Endodermal cell (in vitro differentiated cells): ENCODE data around the gene GSTT4. TPM values are rescaled to one million over a fixed set of nuclear protein-coding genes. Genes with fewer than 3 reads are reported as not detected.
A peak's percentile ranks its signal among the peaks of the same experiment; 100 is the strongest.

Source experiments
- DNase-seq: peaks from one replicate; pipeline ENCODE4 v3.0.0-alpha.2; 2017
- H3K27ac ChIP-seq: 2 replicates; pipeline ENCODE4 v1.5.1; 2013; ENCODE audit warnings: mild to moderate bottlenecking, low read depth, low read length, moderate library complexity
- H3K27me3 ChIP-seq: 2 replicates; pipeline ENCODE4 v1.6.1; 2013; ENCODE audit warnings: mild to moderate bottlenecking, low read length, moderate library complexity; ENCODE audit not compliant: insufficient read depth, control insufficient read depth, poor library complexity, severe bottlenecking
- H3K36me3 ChIP-seq: 2 replicates; pipeline ENCODE4 v1.7.0; 2013; ENCODE audit warnings: mild to moderate bottlenecking, low read length, moderate library complexity; ENCODE audit not compliant: control insufficient read depth, insufficient read depth
- H3K4me1 ChIP-seq: one replicate; pipeline ENCODE4 v1.7.0; 2013; ENCODE audit warnings: low read length; ENCODE audit not compliant: control insufficient read depth, insufficient read depth
- H3K4me3 ChIP-seq: 2 replicates; pipeline ENCODE4 v1.5.1; 2013; ENCODE audit warnings: mild to moderate bottlenecking, low read length, moderate library complexity
- H3K9ac ChIP-seq: 2 replicates; pipeline ENCODE4 v1.6.1; 2013; ENCODE audit warnings: mild to moderate bottlenecking, low read length, moderate library complexity; ENCODE audit not compliant: poor library complexity, severe bottlenecking; ENCODE audit errors: extremely low read depth
- H3K9me3 ChIP-seq: 2 replicates; pipeline ENCODE4 v1.6.1; 2013; ENCODE audit warnings: mild to moderate bottlenecking, low read length, moderate library complexity; ENCODE audit not compliant: control insufficient read depth
- H3K27ac Mint-ChIP-seq: 2 replicates; pipeline ENCODE4 v1.8.0; 2020; ENCODE audit warnings: mixed read lengths
- H3K27me3 Mint-ChIP-seq: 2 replicates; pipeline ENCODE4 v1.8.0; 2021; ENCODE audit warnings: mild to moderate bottlenecking, mixed read lengths; ENCODE audit not compliant: insufficient read depth
- H3K36me3 Mint-ChIP-seq: 2 replicates; pipeline ENCODE4 v1.8.0; 2020; ENCODE audit warnings: low read depth, mixed read lengths
- H3K4me1 Mint-ChIP-seq: 2 replicates; pipeline ENCODE4 v1.8.0; 2020; ENCODE audit warnings: mixed read lengths
- H3K4me3 Mint-ChIP-seq: 2 replicates; pipeline ENCODE4 v1.8.0; 2020; ENCODE audit warnings: mild to moderate bottlenecking, moderate library complexity, mixed read lengths
- H3K9me3 Mint-ChIP-seq: 2 replicates; pipeline ENCODE4 v1.8.0; 2020; ENCODE audit warnings: mild to moderate bottlenecking, mixed read lengths
- WGBS, 2 experiments: methylation state at CpG; one replicate each; pipeline versions ENCODE4 v1.1.5 to v1.1.7; 2013; ENCODE audit warnings: missing lambda C conversion rate in 2 of 2, mixed read lengths in 1 of 2; ENCODE audit not compliant: insufficient coverage in 1 of 2, insufficient read length in 1 of 2; 5-methylcytosine and 5-hydroxymethylcytosine counted together
- total RNA-seq, 2 donors: library from RNA; stranded (reverse); fragmentation: NEBNext Ultra II Directional in 1 of 2; extraction: Animal tissue kit (Norgen Biotek cat#: 25700) in 1 of 2; gene quantifications; 2 replicates in 1 of 2; 3 replicates in 1 of 2; pipeline ENCODE4 v1.2.1, GENCODE V29; 2021
- TF ChIP-seq, protein P1 (sequence below): fragments of 200-600 bp; sonication (generic); conservative IDR thresholded peaks from 2 replicates; pipeline ENCODE4 v1.5.0; 2021; ENCODE audit warnings: antibody characterized with exemption, mild to moderate bottlenecking

GSTT4 gene
- total RNA-seq, 2 donors from 2014 or later = not detected

DNA sequence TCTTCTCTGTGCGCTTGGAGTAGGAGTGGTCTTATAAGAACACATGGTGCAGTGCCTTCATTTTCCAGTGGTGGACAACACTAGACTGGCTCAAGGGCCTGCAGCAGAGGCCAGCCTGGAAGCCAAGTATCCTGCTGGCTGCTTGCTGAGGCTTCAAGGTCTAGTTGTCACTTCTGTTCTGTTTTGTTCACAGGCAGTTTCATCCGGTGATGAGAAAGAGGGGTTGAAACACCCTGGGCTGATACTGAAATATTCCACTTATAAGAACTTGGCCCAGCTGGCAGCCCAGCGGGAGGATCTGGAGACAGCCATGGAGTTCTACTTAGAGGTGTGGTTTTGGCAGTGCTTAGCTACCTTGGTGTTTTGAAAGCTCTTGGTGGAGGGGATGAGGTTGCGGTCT lies 35.7 kb upstream of the GSTT4 start:
- Mint-ChIP-seq H3K27ac (peak overlapping the region; percentile 44), H3K36me3 (peaks cover 67% of the 10 kb centered on the region), H3K9me3 (no peaks in the 10 kb centered on the region), H3K4me1 (peaks cover 7% of the 10 kb centered on the region), H3K4me3 (no peak overlapping the region), H3K27me3 (no peaks in the 10 kb centered on the region)
- Histone ChIP-seq H3K9ac (no peak overlapping the region), H3K27me3 (no peaks in the 10 kb centered on the region), H3K4me1 (no peaks in the 10 kb centered on the region), H3K27ac (no peak overlapping the region), H3K4me3 (no peak overlapping the region), H3K36me3 (peaks cover 63% of the 10 kb centered on the region), H3K9me3 (no peaks in the 10 kb centered on the region)
- DNase-seq = peak; percentile 29
- TF ChIP-seq, protein P1, sequence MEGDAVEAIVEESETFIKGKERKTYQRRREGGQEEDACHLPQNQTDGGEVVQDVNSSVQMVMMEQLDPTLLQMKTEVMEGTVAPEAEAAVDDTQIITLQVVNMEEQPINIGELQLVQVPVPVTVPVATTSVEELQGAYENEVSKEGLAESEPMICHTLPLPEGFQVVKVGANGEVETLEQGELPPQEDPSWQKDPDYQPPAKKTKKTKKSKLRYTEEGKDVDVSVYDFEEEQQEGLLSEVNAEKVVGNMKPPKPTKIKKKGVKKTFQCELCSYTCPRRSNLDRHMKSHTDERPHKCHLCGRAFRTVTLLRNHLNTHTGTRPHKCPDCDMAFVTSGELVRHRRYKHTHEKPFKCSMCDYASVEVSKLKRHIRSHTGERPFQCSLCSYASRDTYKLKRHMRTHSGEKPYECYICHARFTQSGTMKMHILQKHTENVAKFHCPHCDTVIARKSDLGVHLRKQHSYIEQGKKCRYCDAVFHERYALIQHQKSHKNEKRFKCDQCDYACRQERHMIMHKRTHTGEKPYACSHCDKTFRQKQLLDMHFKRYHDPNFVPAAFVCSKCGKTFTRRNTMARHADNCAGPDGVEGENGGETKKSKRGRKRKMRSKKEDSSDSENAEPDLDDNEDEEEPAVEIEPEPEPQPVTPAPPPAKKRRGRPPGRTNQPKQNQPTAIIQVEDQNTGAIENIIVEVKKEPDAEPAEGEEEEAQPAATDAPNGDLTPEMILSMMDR = no peak
- WGBS, 2 experiments = 98 to 100% methylated on average over 2 to 4 of the region's 4 CpGs

DNA sequence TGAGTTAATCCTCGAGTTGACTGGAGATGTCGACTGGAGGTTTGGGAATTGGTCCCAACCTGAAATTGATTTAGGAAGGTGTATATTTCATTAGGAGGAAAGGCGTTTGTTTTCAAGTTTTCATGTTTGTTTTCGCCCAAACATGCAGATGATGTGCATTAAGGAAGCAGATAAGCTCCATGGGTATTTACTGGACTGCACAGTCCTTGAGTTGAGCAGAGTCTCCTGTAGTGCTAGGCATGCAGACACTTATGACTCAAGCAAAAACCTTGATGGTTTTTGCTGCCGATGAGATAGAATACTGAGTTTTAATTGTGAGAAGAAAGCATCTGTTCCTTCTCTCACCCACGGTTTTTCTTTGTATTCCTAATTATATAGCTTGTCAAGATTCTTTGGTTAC lies 33.8 kb upstream of the GSTT4 start:
- Mint-ChIP-seq H3K4me1 (peaks cover 11% of the 10 kb centered on the region), H3K4me3 (no peak overlapping the region), H3K27ac (no peak overlapping the region), H3K27me3 (no peaks in the 10 kb centered on the region), H3K36me3 (peaks cover 61% of the 10 kb centered on the region), H3K9me3 (no peaks in the 10 kb centered on the region)
- H3K4me3 ChIP-seq = no peak overlapping the region
- TF ChIP-seq, protein P1 = no peak
- no peaks in the 10 kb centered on the region for H3K27me3 ChIP-seq
- H3K9ac ChIP-seq = no peak overlapping the region
- no peak overlapping the region for H3K27ac ChIP-seq
- DNase-seq = peak; percentile 3
- H3K4me1 ChIP-seq = no peaks in the 10 kb centered on the region
- 89 to 95% methylated on average over 4 to 6 of the region's 6 CpGs for WGBS, 2 experiments
- H3K36me3 ChIP-seq = peaks cover 51% of the 10 kb centered on the region
- H3K9me3 ChIP-seq = no peaks in the 10 kb centered on the region

DNA sequence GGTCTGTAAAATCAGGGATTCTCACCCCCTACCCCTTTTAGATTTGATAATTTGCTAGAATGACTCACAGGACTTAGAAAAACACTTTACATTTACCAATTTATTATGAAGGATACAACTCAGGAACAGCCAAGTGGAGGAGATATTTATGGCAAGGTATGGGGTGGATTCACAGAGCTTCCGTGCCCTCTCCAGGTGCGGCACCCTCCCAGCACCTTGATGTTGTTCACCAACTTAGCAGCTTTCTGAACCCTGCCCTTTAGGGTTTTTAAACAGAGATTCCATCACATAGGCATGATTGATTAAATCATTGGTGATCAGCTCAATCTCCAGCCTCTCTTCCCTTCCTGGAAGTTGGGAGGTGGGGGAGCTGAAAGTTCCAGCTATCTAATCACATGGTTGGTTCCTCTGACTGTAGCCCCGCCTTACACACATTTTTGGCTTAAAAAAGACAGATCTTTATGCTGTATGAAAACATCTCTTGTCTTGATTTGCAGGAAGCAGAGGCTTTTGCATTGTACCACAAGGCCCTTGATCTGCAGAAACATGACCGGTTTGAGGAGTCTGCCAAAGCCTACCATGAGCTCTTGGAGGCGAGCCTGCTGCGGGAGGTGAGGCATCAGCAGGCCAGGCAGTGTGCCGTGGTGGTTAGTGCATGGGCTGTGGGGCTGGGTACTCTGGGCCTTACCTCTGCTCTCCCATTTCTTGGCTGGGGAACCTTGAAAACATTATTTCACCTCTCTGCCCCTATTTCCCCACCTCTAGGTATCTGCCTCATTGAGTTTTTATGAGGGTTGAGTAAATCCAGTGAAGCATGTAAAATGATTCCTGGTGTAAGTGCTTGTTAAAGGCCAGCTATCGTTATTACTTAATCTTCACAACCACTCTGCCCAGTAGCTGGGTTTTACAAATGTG lies 32.9 kb upstream of the GSTT4 start:
- H3K36me3 Mint-ChIP-seq = peaks cover 58% of the 10 kb centered on the region
- no peak overlapping the region for H3K27ac ChIP-seq
- H3K9me3 Mint-ChIP-seq = no peaks in the 10 kb centered on the region
- 84 to 98% methylated on average over 6 to 8 of the region's 8 CpGs for WGBS, 2 experiments
- H3K4me1 ChIP-seq = no peaks in the 10 kb centered on the region
- no peak overlapping the region for H3K4me3 Mint-ChIP-seq
- peaks cover 11% of the 10 kb centered on the region for H3K4me1 Mint-ChIP-seq
- H3K36me3 ChIP-seq = peaks cover 51% of the 10 kb centered on the region
- DNase-seq = peak; percentile 19
- H3K9me3 ChIP-seq = no peaks in the 10 kb centered on the region
- H3K4me3 ChIP-seq = no peak overlapping the region
- no peaks in the 10 kb centered on the region for H3K27me3 Mint-ChIP-seq
- TF ChIP-seq, protein P1 = no peak
- H3K27ac Mint-ChIP-seq = peak overlapping the region; percentile 83
- no peaks in the 10 kb centered on the region for H3K27me3 ChIP-seq
- no peak overlapping the region for H3K9ac ChIP-seq
